ENCODE results near the gene METTL25.

METTL25 gene

DNA sequence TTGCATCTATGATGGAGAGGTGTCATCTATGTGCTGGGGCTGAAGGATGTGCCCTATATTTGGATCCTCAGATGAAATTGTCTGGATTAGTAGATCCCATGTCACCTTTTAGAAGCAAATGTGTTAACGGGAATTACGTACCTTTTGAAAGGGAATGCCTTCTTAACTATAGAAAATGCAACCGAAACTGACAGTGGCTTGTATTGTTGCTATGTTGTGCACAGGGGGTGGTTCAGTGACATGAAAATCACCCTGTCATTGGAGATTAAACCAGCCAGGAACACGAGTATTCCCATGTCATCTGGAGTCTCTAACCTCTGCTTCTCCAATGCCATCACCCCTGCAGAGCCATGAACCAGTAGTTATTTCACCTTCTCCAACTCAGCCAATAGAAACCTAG is 110.2 kb downstream of the METTL25 start:
- DNase-seq (ENCODE audit: low read depth in 2 of 2): no peak

DNA sequence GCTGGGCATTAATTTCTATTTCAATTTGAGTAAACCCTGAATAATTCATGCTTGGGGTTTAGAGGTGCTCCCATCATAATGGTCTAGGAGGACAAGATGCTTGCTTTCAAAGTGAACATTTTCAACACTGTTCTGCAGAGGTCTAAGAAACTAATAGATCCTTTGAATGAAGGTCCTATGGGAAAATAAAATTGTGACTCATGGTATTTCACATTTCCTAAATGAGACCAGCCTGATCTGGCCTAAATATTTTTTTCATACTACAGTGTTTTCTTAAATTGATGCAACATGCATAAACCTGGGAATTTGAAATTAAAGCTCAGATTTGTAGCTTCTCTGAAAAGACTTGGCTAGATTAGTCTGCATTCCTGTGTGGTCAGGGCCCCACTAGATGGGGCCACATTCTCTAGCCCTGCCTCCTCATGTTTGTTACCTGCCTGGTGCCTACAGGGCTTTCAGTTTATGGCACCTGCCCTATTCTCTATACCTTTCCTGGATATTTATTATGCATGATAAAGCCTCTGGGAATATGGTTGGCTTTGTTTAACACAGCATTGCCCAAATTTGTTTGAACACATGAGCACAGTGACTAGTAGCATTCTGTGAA is 112.7 kb downstream of the METTL25 start:
- DNase-seq (ENCODE audit: low read depth in 2 of 2): no peak

DNA sequence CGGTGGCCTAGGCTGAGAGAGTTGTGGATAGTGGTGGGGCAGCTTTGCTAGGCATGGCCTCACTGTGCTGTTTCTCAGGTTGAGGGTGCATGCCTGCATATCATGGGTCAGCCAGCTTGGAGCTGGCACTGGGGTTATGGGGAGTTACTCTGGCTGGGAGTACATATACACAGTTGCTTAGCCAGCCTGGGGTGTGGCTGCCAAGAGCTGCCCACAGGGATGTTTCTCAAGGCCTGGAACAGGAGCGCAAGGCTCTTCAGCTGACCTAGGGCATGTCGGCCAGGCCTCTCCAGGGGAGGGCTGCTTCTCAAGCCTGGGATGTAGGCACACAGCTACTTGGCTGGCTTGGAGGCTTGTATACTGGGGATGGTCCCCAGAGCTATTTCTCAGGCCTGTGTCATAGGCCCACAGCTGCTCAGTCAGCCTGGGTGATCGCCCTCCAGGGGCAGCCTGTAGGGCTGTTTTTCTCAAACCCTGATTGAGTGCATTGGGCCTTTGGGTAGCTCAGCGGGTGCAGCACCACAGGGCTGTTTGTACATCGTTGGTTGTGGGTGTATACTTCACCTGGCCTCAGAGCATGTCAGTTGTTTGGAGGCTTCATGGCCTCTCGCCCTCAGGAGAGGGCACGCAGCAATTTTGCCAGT is 114.9 kb downstream of the METTL25 start:
- DNase-seq (ENCODE audit: low read depth in 2 of 2): no peak

DNA sequence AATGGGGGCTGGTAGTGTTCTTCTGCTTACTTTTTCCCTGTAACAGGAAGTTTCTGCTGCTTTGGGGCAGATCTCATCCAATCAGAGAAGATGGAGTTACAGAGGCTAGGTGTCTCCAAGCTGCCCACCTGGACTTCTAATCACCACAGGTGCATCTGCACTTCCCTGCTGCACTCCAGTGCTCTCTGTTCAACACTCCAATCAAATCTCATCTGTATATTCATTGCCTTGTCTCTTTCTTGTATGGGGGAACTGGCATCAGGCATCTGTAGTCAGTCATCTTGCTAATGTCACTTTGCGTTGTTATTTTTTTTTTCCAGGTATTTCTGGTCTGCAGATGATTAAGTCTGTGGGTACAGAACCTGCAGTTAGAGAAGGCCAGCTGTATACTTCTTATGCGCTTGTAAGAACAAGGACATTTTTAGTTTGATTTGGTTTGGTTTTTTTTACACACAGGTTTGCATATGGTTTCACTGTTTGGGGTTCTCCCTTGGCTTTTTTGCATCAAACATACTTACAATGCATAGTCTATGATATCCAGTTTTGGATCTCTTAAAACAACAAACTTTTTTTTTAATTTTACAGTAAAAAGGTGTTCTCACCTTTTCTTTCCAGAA is 116.0 kb downstream of the METTL25 start:
- DNase-seq (ENCODE audit: low read depth in 2 of 2): no peak

- no peak for DNase-seq (ENCODE audit: low read depth in 2 of 2)
Observed at GRCh38 chr12:82474798-82475184, 116.5 kb downstream of the METTL25 start.

DNA sequence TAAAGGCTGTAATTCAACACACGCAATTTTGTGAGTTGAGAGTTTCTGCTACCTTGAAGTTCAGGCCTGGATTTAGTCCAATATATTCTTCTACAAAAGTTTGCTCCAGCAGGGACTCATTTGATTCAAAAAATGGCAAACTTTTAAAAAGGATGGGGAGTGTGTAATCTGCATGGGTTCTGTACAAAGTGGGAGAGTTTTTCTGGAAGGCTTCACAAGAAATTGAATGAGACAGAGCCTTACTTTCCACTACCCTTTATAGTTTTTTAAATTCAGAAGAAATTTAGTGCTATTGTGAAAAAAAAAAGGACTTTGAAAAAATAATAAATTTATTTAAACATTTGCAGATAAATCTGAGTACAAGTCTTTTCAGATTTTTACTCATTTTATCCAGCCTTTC is 116.9 kb downstream of the METTL25 start:
- DNase-seq (ENCODE audit: low read depth in 2 of 2): no peak

GRCh38 chr12:82476511-82476910 is 118.2 kb downstream of the METTL25 start:
- DNase-seq (ENCODE audit: low read depth in 2 of 2): no peak

DNA sequence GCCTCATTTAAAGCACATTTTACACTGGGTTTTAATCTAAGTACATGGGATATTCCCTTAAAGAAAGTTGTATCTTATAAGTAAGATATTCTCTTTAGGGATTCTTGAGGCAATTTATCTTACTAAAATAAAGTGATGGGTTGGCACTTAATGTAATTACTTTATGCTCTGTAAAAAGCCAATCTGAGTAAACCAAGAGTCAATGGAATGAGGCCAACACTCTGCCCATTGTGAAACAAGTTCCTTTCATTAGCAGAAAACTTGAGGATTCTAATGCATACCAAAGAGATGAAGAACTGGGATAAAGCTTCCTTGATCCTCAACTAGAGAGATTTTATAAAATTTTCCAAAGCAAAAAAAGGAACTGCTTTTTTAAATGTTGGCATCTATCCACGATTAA is 121.2 kb downstream of the METTL25 start:
- DNase-seq (ENCODE audit: low read depth in 2 of 2): no peak

GRCh38 chr12:82480606-82481005 is 122.3 kb downstream of the METTL25 start:
- no peak for DNase-seq (ENCODE audit: low read depth in 2 of 2)

GRCh38 chr12:82481954-82482353 is 123.6 kb downstream of the METTL25 start:
- no peak for DNase-seq (ENCODE audit: low read depth in 2 of 2)

DNA sequence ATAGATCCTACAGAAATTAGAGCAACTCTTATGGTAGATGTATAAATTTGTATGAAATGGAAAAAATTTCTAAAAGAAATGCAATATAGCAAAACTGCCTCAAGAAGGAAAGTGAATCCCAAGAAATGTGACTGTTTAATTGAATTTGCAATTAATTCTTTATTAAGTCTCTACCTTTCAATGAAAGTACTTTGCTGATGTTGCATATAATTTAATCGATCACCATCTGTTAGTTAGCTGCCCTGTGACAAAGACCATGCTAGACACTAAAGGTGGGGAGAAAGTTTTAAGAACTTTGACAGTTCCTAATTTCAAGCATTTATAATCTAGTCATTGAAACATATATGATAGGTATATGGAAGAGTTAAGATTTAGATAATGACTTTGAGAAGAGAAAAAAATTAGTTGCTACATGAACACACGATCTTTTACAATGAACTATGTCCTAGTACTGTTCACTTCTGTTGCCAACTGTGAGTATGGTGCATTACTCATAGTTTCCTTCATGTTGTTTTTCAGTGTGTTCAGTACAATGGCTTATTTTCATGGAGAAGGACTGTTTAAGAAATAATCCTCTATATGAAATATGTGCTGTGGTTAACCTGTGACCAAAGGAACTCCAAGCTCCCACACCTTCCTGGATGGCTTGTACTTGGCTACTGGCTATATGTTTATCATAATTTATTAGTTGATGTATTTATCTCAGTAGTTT is 128.4 kb downstream of the METTL25 start:
- no peak for DNase-seq (ENCODE audit: low read depth in 2 of 2)

DNA sequence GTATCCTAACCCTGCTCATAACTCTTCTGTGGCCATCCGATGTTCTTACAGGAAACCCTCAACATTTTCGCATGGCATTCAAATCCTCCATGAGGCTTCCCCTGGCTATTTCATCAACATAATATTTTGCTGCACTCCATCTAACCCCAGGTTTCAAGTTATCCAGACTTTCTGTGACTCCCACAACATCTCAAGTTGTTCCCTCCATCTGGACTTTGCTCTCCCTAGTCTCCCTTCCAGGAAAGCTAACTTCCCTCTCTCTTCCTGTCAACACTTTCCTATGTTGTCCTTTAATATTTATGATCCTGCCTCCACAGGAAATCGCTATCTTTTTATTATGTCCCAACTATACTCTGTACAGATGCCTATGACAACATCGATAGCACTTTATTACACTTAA is 146.1 kb downstream of the METTL25 start:
- no peak for DNase-seq (ENCODE audit: low read depth in 2 of 2)

DNA sequence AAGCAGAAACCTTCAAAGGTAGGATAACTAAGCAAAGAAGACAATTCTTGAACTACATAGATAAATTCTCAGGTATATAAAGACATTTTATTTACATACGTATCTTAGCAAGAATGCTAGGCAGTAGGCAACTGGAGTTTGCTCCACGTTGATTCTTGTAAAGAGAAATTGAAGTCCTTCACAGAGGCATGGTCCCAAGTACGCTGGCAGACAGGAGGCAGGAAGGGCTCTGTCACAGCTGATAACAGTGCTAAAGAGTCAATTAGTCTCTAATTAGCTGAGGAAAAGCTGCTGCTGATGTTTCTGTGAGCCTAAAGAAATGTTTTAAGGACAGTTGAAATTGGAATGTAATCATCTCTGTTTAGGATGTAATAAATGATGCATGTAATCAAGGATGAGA is 146.8 kb downstream of the METTL25 start:
- no peak for DNase-seq (ENCODE audit: low read depth in 2 of 2)

- no peak for DNase-seq (ENCODE audit: low read depth in 2 of 2)
Observed at GRCh38 chr12:82507686-82508085, 149.4 kb downstream of the METTL25 start.

- DNase-seq (ENCODE audit: low read depth in 2 of 2): no peak
Observed at GRCh38 chr12:82510386-82510785, 152.1 kb downstream of the METTL25 start.

DNA sequence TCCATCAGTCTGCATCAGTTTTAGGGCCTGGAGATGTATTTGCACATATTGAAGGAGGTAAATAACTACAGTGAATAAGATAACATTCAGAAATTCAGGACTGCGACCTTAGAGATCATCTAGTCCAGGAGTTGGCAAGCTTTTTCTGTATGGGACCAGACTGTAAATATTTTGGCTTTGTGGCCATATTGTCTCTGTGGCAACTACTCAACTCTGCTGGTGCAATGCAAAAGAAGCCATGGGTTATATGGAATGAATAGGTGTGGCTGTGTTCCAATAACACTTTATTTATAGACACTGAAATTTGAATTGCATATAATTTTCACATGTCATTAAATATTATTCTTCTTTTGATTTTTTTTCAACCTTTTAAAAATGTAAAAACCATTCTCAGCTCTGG is 156.6 kb downstream of the METTL25 start:
- DNase-seq (ENCODE audit: low read depth in 2 of 2): no peak

DNA sequence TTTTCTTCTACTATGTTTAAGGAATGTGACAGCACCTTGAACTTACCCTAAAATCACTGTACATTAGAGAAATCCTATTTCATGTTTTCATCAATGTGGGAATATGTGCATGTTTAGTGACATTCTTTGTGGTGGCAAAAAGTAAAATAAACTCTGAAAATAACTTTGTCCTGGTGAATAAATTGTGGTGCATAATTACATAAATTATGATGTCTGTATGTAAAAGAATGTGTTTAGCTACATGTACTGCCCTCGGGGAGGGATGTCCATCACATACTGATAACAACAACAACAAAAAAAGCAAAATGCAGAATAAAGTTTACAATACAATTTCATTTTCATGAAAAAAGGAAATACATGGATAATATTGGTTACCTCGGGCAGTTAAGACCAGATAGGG is 157.3 kb downstream of the METTL25 start:
- DNase-seq (ENCODE audit: low read depth in 2 of 2): no peak

GRCh38 chr12:82517027-82517426 is 158.7 kb downstream of the METTL25 start:
- DNase-seq (ENCODE audit: low read depth in 2 of 2): no peak

- DNase-seq (ENCODE audit: low read depth in 2 of 2): no peak
Observed at GRCh38 chr12:82517808-82518207, 159.5 kb downstream of the METTL25 start.

- no peak for DNase-seq (ENCODE audit: low read depth in 2 of 2)
Observed at GRCh38 chr12:82519510-82519909, 161.2 kb downstream of the METTL25 start.

GRCh38 chr12:82522285-82522684 is 164.0 kb downstream of the METTL25 start:
- no peak for DNase-seq (ENCODE audit: low read depth in 2 of 2)

- no peak for DNase-seq (ENCODE audit: low read depth in 2 of 2)
Observed at GRCh38 chr12:82522762-82523161, 164.4 kb downstream of the METTL25 start.

GRCh38 chr12:82523996-82524395 is 165.7 kb downstream of the METTL25 start:
- DNase-seq (ENCODE audit: low read depth in 2 of 2): no peak
